Mesothelial cell of epicardium (in vitro differentiated cells): ENCODE measurements around the gene SETBP1. TPM values are rescaled to one million over a fixed set of nuclear protein-coding genes. Genes with fewer than 3 reads are reported as not detected.

Source experiments
- DNase-seq, 2 experiments: peaks; one replicate each; pipeline ENCODE4 v3.0.0; 2021; ENCODE audit warnings: low spot score in 2 of 2; ENCODE audit not compliant: unreplicated experiment in 2 of 2
- H3K27ac Mint-ChIP-seq: 2 replicates; pipeline ENCODE4 v1.8.0; 2021; ENCODE audit warnings: mixed read lengths
- H3K27me3 Mint-ChIP-seq: 2 replicates; pipeline ENCODE4 v1.8.0; 2021; ENCODE audit warnings: low read depth, mixed read lengths
- H3K36me3 Mint-ChIP-seq: 2 replicates; pipeline ENCODE4 v1.8.0; 2021; ENCODE audit warnings: mixed read lengths
- H3K4me1 Mint-ChIP-seq: 2 replicates; pipeline ENCODE4 v1.8.0; 2021; ENCODE audit warnings: mixed read lengths
- H3K4me3 Mint-ChIP-seq: 2 replicates; pipeline ENCODE4 v1.8.0; 2021; ENCODE audit warnings: mild to moderate bottlenecking, moderate library complexity, mixed read lengths
- H3K9me3 Mint-ChIP-seq: 2 replicates; pipeline ENCODE4 v1.8.0; 2021; ENCODE audit warnings: mixed read lengths
- CTCF ChIP-seq: fragments of 200-600 bp; sonication (generic); IDR thresholded peaks from one replicate; pipeline ENCODE4 v1.5.0; 2021; ENCODE audit warnings: antibody characterized with exemption; ENCODE audit not compliant: unreplicated experiment
- total RNA-seq: library from RNA; stranded (reverse); gene quantifications from 3 replicates; pipeline ENCODE4 v1.2.1, GENCODE V29; 2021

SETBP1 gene
- total RNA-seq = 44.6 to 47.7 TPM (median 46.0 TPM) in 3 replicates

GRCh38 chr18:44680273-44681075, at the start of gene SETBP1:
Gene SETBP1, plus strand, starts transcription at chr18:44680888. Its CDS starts 20,459 bp downstream, at chr18:44701347.
- H3K27ac Mint-ChIP-seq = peak within 1 kb of the TSS; percentile 63
- no peak for TF ChIP-seq CTCF
- H3K9me3 Mint-ChIP-seq = no peaks in the 10 kb centered on the region
- H3K4me1 Mint-ChIP-seq = peaks cover 3% of the 10 kb centered on the region
- peak in 1 of 2 experiments; percentile 63 for DNase-seq
- H3K27me3 Mint-ChIP-seq = no peaks in the 10 kb centered on the region
- H3K36me3 Mint-ChIP-seq = no peaks in the 10 kb centered on the region
- H3K4me3 Mint-ChIP-seq = no peak within 1 kb of the TSS

GRCh38 chr18:44632469-44633145, 48.1 kb upstream of the SETBP1 start:
- Mint-ChIP-seq H3K27ac (no peak overlapping the region), H3K27me3 (no peaks in the 10 kb centered on the region), H3K4me1 (peaks cover 2% of the 10 kb centered on the region), H3K36me3 (no peaks in the 10 kb centered on the region), H3K4me3 (no peak overlapping the region), H3K9me3 (peaks cover 12% of the 10 kb centered on the region)
- TF ChIP-seq CTCF = no peak
- DNase-seq = no peak

GRCh38 chr18:44635546-44635945, 45.1 kb upstream of the SETBP1 start:
- Mint-ChIP-seq H3K4me1 (peaks cover 7% of the 10 kb centered on the region), H3K4me3 (no peak overlapping the region), H3K27ac (no peak overlapping the region), H3K27me3 (peaks cover under 1% of the 10 kb centered on the region), H3K9me3 (peaks cover 12% of the 10 kb centered on the region), H3K36me3 (no peaks in the 10 kb centered on the region)
- DNase-seq = no peak
- no peak for TF ChIP-seq CTCF

- TF ChIP-seq CTCF = no peak
- Mint-ChIP-seq H3K9me3 (peaks cover 7% of the 10 kb centered on the region), H3K36me3 (no peaks in the 10 kb centered on the region), H3K27ac (no peak overlapping the region), H3K4me1 (peaks cover 7% of the 10 kb centered on the region), H3K4me3 (no peak overlapping the region), H3K27me3 (peaks cover 4% of the 10 kb centered on the region)
- DNase-seq = no peak
These were observed 44.4 kb upstream of the SETBP1 start for GRCh38 chr18:44636241-44636640.

- no peak for TF ChIP-seq CTCF
- Mint-ChIP-seq H3K27me3 (peaks cover 4% of the 10 kb centered on the region), H3K9me3 (no peaks in the 10 kb centered on the region), H3K4me3 (no peak overlapping the region), H3K36me3 (no peaks in the 10 kb centered on the region), H3K27ac (no peak overlapping the region), H3K4me1 (peaks cover 7% of the 10 kb centered on the region)
- no peak for DNase-seq
These were observed 43.3 kb upstream of the SETBP1 start for GRCh38 chr18:44637210-44638033.
